HL-60 (cell line): ENCODE data around the gene SMOC1.

Experiments used
- POLR2AphosphoS5 ChIP-seq: IDR thresholded peaks from 2 replicates; pipeline ENCODE4 v1.6.1; 2012; ENCODE audit warnings: low read depth
- TF ChIP-seq, protein P1 (sequence below): IDR thresholded peaks from one replicate; pipeline ENCODE4 v1.5.1; 2011; ENCODE audit warnings: low read length, control low read depth, inconsistent platforms; ENCODE audit not compliant: insufficient read depth

DNA sequence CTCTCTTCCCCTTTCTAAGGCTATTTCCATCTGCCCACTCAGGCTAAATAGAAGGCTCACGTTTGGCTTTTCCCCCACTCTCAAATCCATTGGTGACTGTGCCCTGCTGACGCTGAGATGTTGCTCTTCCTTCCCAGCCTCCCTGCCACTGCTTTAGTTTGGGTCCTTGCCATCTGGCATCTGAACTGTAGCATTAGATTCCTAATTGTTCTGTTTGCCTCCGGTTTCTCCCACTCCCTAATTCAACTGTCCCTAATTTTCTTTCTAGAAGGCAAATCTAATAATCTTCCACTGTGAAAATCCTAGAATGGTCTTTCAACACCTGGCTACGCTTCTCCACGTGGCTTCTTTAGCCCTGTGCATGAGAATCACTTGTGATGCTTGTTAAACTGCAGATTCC lies 37.6 kb upstream of the SMOC1 start:
- TF ChIP-seq, protein P1, sequence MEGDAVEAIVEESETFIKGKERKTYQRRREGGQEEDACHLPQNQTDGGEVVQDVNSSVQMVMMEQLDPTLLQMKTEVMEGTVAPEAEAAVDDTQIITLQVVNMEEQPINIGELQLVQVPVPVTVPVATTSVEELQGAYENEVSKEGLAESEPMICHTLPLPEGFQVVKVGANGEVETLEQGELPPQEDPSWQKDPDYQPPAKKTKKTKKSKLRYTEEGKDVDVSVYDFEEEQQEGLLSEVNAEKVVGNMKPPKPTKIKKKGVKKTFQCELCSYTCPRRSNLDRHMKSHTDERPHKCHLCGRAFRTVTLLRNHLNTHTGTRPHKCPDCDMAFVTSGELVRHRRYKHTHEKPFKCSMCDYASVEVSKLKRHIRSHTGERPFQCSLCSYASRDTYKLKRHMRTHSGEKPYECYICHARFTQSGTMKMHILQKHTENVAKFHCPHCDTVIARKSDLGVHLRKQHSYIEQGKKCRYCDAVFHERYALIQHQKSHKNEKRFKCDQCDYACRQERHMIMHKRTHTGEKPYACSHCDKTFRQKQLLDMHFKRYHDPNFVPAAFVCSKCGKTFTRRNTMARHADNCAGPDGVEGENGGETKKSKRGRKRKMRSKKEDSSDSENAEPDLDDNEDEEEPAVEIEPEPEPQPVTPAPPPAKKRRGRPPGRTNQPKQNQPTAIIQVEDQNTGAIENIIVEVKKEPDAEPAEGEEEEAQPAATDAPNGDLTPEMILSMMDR, result no peak
- TF ChIP-seq POLR2AphosphoS5, result no peak
